Panc1 (cell line): ENCODE results near the gene TEX264.
"Not testable (repeated sequence)": the region's sequence is repeated elsewhere in the genome, so short reads cannot be mapped to it uniquely, and the experiment has no call there.

Source experiments
- CTCF ChIP-seq: fragments of 450-650 bp; IDR thresholded peaks from 2 replicates; pipeline ENCODE4 v1.5.1; 2017; ENCODE audit warnings: mild to moderate bottlenecking
- POLR2AphosphoS5 ChIP-seq: IDR thresholded peaks from 2 replicates; pipeline ENCODE4 v1.6.1; 2012; ENCODE audit warnings: mild to moderate bottlenecking, low read depth, low read length, moderate library complexity

- not testable (repeated sequence) for TF ChIP-seq CTCF, POLR2AphosphoS5
Observed at GRCh38 chr3:51742320-51742719, 71.3 kb downstream of the TEX264 start.
